ENCODE data around the gene EIF4E2.

The EIF4E2 gene

GRCh38 chr2:232539298-232540231 lies 10.9 kb upstream of the EIF4E2 start, which contains the start of gene CHRNG:
CHRNG (plus strand) TSS chr2:232539692; CDS start chr2:232539748, 56 bp downstream.
- DNase-seq, result no peak

- DNase-seq, result no peak
These were observed 9.9 kb upstream of the EIF4E2 start for GRCh38 chr2:232540441-232541041.

GRCh38 chr2:232541195-232541960 lies 9.1 kb upstream of the EIF4E2 start:
- DNase-seq, result peak in 2 of 3 donors; percentile 18 to 28

GRCh38 chr2:232541961-232542714 lies 8.4 kb upstream of the EIF4E2 start:
- DNase-seq, result no peak

- no peak for DNase-seq
These were observed 7.6 kb upstream of the EIF4E2 start for GRCh38 chr2:232542715-232543467.

- no peak for DNase-seq
These were observed 7.0 kb upstream of the EIF4E2 start for GRCh38 chr2:232543491-232543890.

GRCh38 chr2:232543928-232544631 lies 6.4 kb upstream of the EIF4E2 start:
- DNase-seq, result no peak

GRCh38 chr2:232544674-232545073 lies 5.8 kb upstream of the EIF4E2 start:
- no peak for DNase-seq

- peak in 2 of 3 donors; percentile 5 to 22 for DNase-seq
These were observed 4.7 kb upstream of the EIF4E2 start for GRCh38 chr2:232545511-232546375.

- no peak for DNase-seq
These were observed 2.5 kb upstream of the EIF4E2 start for GRCh38 chr2:232547991-232548390.

- DNase-seq, result no peak
These were observed 685 bp upstream of the EIF4E2 start for GRCh38 chr2:232549655-232550353.

GRCh38 chr2:232551250-232551638 lies 755 bp downstream of the EIF4E2 start:
- no peak for DNase-seq

- DNase-seq, result no peak
These were observed 1.3 kb downstream of the EIF4E2 start for GRCh38 chr2:232551776-232552175.

GRCh38 chr2:232556426-232556825 lies 5.9 kb downstream of the EIF4E2 start:
- no peak for DNase-seq

- DNase-seq, result no peak
These were observed 12.1 kb downstream of the EIF4E2 start for GRCh38 chr2:232562515-232563151.

GRCh38 chr2:232563580-232563979 lies 13.1 kb downstream of the EIF4E2 start:
- no peak for DNase-seq

- DNase-seq, result no peak
These were observed 17.2 kb downstream of the EIF4E2 start for GRCh38 chr2:232567721-232568120.

- DNase-seq, result peak; percentile 58 to 82 (median 59)
These were observed 17.7 kb downstream of the EIF4E2 start for GRCh38 chr2:232568161-232568560.

GRCh38 chr2:232569541-232569940 lies 19.1 kb downstream of the EIF4E2 start:
- DNase-seq, result peak; percentile 31 to 53 (median 39)

Measured in suppressor macrophage treated with lipopolysaccharide for 1 hour (primary cell).